Esophagus squamous epithelium (tissue), 5 donors: ENCODE data around the gene GPR26. TPM values are rescaled to one million over a fixed set of nuclear protein-coding genes. Genes with fewer than 3 reads are reported as not detected.

Experiments
- DNase-seq: peaks from one replicate; lab custom pipeline; 2025; lab: John Stamatoyannopoulos, UW
- H3K27ac ChIP-seq, 4 donors: fragments of 200-600 bp; sonication (generic); one replicate each; pipeline ENCODE4 v1.5.1; 2016 to 2019; ENCODE audit warnings: mild to moderate bottlenecking in 1 of 4
- H3K27me3 ChIP-seq, 4 donors: fragments of 200-600 bp; sonication (generic); 1 replicate in 3 of 4; 2 replicates in 1 of 4; pipeline versions ENCODE4 v1.5.1 to v1.6.0; 2017 to 2021; ENCODE audit warnings: antibody characterized with exemption in 1 of 4
- H3K36me3 ChIP-seq, 3 donors: fragments of 200-600 bp; sonication (generic); one replicate each; pipeline ENCODE4 v1.5.1; 2016 to 2019
- H3K4me1 ChIP-seq, 3 donors: fragments of 200-600 bp; sonication (generic); one replicate each; pipeline ENCODE4 v1.5.1; 2017 to 2019
- H3K4me3 ChIP-seq, 4 donors: fragments of 200-600 bp; sonication (generic); 1 replicate in 3 of 4; 2 replicates in 1 of 4; pipeline ENCODE4 v1.5.1; 2016 to 2019; ENCODE audit warnings: mild to moderate bottlenecking in 2 of 4, moderate library complexity in 1 of 4
- H3K9me3 ChIP-seq, 3 donors: fragments of 200-600 bp; sonication (generic); one replicate each; pipeline ENCODE4 v1.5.1; 2016 to 2019
- CTCF ChIP-seq, 6 experiments: fragments of 450-650 bp in 4 of 6; fragments of 200-600 bp in 2 of 6; sonication (generic) in 2 of 6; IDR thresholded peaks; one replicate each; pipeline ENCODE4 v1.5.1; 2016 to 2019; ENCODE audit warnings: antibody characterized with exemption in 6 of 6, mild to moderate bottlenecking in 4 of 6, moderate library complexity in 4 of 6
- POLR2A ChIP-seq, 4 donors: fragments of 450-650 bp; IDR thresholded peaks; one replicate each; pipeline ENCODE4 v1.6.1; 2017; ENCODE audit warnings: antibody characterized with exemption in 4 of 4, mild to moderate bottlenecking in 4 of 4, moderate library complexity in 3 of 4
- WGBS, 2 donors: methylation state at CpG; one replicate each; pipeline ENCODE4 v1.1.5; 2018; 5-methylcytosine and 5-hydroxymethylcytosine counted together
- intact Hi-C: fragments of 100-400 bp; cut with DNase I; formaldehyde crosslinking; loops from one replicate; pipeline ENCODE4 v1.15.0; 2022
- total RNA-seq, 4 donors: library from RNA; depleted of rRNA; stranded (reverse); fragments of >200 nt; gene quantifications; one replicate each; pipeline ENCODE4 v1.1.0, GENCODE V29; 2016
- donor health status: DM: yes; HTN: yes; CAD: no.

Gene GPR26
- total RNA-seq, 4 donors from 2014 or later = not detected

- H3K27ac ChIP-seq = no peak overlapping the region
- no peaks in the 10 kb centered on the region for H3K36me3 ChIP-seq
- TF ChIP-seq POLR2A (IDR thresholded peaks at IDR 0.05) = no peak
- no peak for TF ChIP-seq CTCF (IDR thresholded peaks at IDR 0.05)
- H3K27me3 ChIP-seq = peaks cover 0 to 19% (median 0%) of the 10 kb centered on the region in 4 donors
- H3K9me3 ChIP-seq = no peaks in the 10 kb centered on the region
- intact Hi-C loops = no loop called here
- H3K4me1 ChIP-seq = no peaks in the 10 kb centered on the region
- DNase-seq = no peak
- WGBS, 2 donors = 54 to 56% methylated on average over 3 to 5 of the region's 5 CpGs
- no peak overlapping the region for H3K4me3 ChIP-seq
Observed at GRCh38 chr10:123633636-123634035, 32.5 kb upstream of the GPR26 start.

DNA sequence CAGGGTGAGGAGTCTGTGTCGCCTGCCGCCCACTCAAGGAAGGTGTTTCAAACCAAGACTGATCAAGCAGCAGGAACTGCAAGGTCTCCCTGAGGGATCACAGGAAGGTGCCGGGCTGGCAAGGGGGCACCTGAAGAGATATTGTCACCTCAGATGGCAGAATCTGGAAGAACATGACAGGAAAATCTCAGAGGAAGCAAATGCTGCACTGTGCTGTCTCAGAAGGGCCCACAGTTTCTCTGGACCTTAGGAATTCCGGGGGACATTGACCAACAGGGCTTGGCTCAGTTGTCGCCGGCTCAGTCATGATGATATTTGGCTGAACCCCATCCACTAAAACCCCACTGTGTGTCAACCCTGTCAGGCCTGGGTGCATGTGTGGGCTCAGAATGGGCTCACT, 31.9 kb upstream of the GPR26 start:
- DNase-seq = no peak
- H3K36me3 ChIP-seq = no peaks in the 10 kb centered on the region
- H3K27me3 ChIP-seq = peaks cover 0 to 23% (median 0%) of the 10 kb centered on the region in 4 donors
- no peaks in the 10 kb centered on the region for H3K4me1 ChIP-seq
- WGBS, 2 donors = 82 to 90% methylated on average over 2 to 4 of the region's 6 CpGs
- H3K9me3 ChIP-seq = no peaks in the 10 kb centered on the region
- TF ChIP-seq POLR2A (IDR thresholded peaks at IDR 0.05) = no peak
- no peak for TF ChIP-seq CTCF (IDR thresholded peaks at IDR 0.05)
- no peak overlapping the region for H3K27ac ChIP-seq
- intact Hi-C loops = no loop called here
- H3K4me3 ChIP-seq = no peak overlapping the region

DNA sequence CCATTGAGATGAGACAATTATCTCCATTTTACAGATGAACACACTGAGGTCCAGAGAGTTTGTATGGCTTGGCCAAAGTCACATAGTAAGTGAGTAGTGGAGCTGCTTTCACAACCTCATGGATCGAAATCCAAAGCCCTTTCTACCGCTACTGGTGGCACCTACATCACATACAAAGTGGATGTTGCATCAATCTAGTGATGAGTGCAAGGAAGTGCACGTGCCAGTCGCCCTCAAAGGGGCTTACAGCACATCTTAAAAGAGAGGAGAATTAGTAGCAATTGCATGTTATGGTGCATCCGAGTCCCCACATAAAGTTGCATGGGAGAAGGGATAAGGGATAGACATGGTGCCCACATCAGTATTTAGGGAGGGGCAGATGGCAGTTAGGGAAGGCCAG, 31.0 kb upstream of the GPR26 start:
- WGBS, 2 donors = 76 to 98% methylated on average over 5 of the region's 5 CpGs
- Histone ChIP-seq H3K9me3 (no peaks in the 10 kb centered on the region), H3K4me1 (no peaks in the 10 kb centered on the region), H3K27ac (no peak overlapping the region), H3K4me3 (no peak overlapping the region), H3K27me3 (peaks cover 0 to 24% (median 0%) of the 10 kb centered on the region in 4 donors), H3K36me3 (no peaks in the 10 kb centered on the region)
- no peak for DNase-seq
- intact Hi-C loops = no loop called here
- TF ChIP-seq POLR2A (IDR thresholded peaks at IDR 0.05) (no peak), CTCF (IDR thresholded peaks at IDR 0.05) (no peak)

DNA sequence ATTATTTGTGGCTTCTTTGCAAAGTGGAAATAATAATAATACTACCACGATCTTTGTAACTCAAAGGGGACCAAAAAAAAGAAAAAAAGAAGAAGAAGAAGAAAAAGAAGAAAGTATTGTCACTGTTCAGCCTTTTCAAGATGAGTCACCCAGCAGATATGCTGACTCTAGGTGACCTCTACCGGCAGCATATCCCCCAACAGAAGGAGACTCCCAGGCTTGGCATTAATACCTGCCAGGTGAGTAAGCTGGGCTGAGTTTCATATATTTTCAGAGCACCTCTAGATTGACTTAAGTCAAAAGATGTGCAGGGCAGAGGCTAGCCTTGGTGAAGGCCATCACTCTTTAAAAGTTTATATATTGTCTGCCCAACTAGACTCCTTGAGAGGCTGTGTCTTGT, 30.4 kb upstream of the GPR26 start:
- Histone ChIP-seq H3K4me1 (no peaks in the 10 kb centered on the region), H3K4me3 (no peak overlapping the region), H3K9me3 (no peaks in the 10 kb centered on the region), H3K36me3 (no peaks in the 10 kb centered on the region), H3K27me3 (peaks cover 0 to 24% (median 0%) of the 10 kb centered on the region in 4 donors), H3K27ac (no peak overlapping the region)
- no peak for DNase-seq
- intact Hi-C loops = no loop called here
- 27 to 33% methylated on average over 2 of the region's 2 CpGs for WGBS, 2 donors
- TF ChIP-seq CTCF (IDR thresholded peaks at IDR 0.05) (no peak), POLR2A (IDR thresholded peaks at IDR 0.05) (no peak)

DNA sequence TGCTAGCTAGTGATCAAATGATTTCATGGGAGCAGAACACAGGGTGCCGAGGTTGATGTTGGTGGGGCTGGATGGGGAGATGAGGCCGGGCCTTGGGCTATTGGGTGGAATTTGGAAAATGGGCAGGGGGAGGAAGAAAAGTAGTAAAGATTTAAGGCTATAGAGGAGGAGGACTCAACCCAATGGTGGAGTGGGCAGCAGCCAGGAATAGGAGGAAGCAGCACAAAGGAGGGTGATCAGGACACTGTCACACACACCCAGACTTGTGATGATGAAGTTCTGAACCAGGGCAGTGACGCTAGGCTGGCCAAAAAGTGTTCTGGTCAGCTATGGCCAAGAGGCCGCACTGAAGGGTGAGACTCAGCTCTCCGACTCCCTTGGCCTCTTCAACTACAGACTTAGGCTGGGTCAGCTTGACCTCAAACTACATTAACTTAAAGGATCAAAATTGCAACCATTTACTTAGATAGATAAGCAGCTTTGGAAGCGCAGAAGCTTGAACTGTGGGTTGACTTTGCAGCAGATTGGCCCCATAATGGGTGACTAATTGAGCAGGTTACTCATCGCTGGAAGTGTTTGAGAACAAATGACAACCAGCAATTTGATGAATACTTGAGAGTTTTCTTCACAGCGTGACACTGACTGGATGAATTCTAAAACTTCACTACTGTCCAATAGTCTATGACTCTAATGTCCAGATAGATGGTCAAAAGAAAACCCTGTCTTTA, 29.4 kb upstream of the GPR26 start:
- H3K9me3 ChIP-seq = no peaks in the 10 kb centered on the region
- H3K27ac ChIP-seq = no peak overlapping the region
- no peak for DNase-seq
- intact Hi-C loops = no loop called here
- TF ChIP-seq POLR2A (IDR thresholded peaks at IDR 0.05) (no peak), CTCF (IDR thresholded peaks at IDR 0.05) (no peak)
- H3K27me3 ChIP-seq = peaks cover 0 to 24% (median 0%) of the 10 kb centered on the region in 4 donors
- H3K4me1 ChIP-seq = no peaks in the 10 kb centered on the region
- H3K4me3 ChIP-seq = no peak overlapping the region
- no peaks in the 10 kb centered on the region for H3K36me3 ChIP-seq
- WGBS, 2 donors = 76 to 80% methylated on average over 8 of the region's 8 CpGs
